Fibroblast of villous mesenchyme (primary cell): Measurements from ENCODE around the gene NPC1. TPM values are rescaled to one million over a fixed set of nuclear protein-coding genes. Genes with fewer than 3 reads are reported as not detected.
"Not testable (repeated sequence)": the region's sequence is repeated elsewhere in the genome, so short reads cannot be mapped to it uniquely, and the experiment has no call there.

Experiments
- DNase-seq: peaks from one replicate; pipeline ENCODE4 v3.0.0-alpha.2; 2010; ENCODE audit warnings: low read depth
- H3K4me3 ChIP-seq: 2 replicates; pipeline ENCODE4 v1.5.1; 2011; ENCODE audit warnings: low read depth, mild to moderate bottlenecking, low read length
- total RNA-seq: library from RNA; depleted of rRNA; stranded (reverse); fragments of >200 nt; gene quantifications from 2 replicates; pipeline ENCODE4 v1.2.3, GENCODE V29; 2012
- TF ChIP-seq, protein P1 (sequence below): IDR thresholded peaks from 2 replicates; pipeline ENCODE4 v1.5.1; 2012; ENCODE audit warnings: low read depth, mild to moderate bottlenecking, low read length; ENCODE audit not compliant: insufficient read depth

NPC1 gene
- total RNA-seq, 1 donor, result 38.4 TPM

DNA sequence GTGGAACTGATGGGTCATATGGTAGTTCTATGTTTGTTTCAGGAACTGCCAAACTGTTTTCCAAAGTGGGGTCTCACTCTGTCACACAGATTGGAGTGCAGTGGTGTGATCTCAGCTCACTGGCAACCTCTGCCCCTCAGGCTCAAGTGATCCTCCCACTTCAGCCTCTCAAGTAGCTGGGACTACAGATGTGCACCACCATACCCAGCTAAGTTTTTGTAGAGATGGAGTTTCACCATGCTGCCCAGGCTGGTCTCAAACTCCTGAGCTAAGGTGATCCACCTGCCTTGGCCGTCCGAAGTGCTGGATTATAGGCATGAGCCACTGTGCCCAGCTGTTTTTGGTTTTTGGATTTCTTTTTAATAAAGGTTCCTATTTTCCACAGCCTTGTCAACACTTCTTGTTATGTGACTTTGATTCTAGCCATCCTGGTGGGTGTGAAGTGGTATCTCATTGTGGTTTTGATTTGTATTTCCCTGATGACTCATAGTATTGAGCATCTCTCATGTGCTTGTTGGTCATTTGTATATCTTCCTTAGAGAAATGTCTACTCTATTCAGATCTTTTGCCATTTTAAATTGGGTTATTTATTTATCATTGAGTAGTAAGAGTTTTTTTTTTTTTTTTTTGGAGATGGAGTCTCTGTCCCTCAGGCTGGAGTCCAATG is 22.8 kb downstream of the NPC1 start:
- H3K4me3 ChIP-seq, result no peak overlapping the region
- peak; percentile 58 for DNase-seq
- TF ChIP-seq, protein P1, sequence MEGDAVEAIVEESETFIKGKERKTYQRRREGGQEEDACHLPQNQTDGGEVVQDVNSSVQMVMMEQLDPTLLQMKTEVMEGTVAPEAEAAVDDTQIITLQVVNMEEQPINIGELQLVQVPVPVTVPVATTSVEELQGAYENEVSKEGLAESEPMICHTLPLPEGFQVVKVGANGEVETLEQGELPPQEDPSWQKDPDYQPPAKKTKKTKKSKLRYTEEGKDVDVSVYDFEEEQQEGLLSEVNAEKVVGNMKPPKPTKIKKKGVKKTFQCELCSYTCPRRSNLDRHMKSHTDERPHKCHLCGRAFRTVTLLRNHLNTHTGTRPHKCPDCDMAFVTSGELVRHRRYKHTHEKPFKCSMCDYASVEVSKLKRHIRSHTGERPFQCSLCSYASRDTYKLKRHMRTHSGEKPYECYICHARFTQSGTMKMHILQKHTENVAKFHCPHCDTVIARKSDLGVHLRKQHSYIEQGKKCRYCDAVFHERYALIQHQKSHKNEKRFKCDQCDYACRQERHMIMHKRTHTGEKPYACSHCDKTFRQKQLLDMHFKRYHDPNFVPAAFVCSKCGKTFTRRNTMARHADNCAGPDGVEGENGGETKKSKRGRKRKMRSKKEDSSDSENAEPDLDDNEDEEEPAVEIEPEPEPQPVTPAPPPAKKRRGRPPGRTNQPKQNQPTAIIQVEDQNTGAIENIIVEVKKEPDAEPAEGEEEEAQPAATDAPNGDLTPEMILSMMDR, result no peak

DNA sequence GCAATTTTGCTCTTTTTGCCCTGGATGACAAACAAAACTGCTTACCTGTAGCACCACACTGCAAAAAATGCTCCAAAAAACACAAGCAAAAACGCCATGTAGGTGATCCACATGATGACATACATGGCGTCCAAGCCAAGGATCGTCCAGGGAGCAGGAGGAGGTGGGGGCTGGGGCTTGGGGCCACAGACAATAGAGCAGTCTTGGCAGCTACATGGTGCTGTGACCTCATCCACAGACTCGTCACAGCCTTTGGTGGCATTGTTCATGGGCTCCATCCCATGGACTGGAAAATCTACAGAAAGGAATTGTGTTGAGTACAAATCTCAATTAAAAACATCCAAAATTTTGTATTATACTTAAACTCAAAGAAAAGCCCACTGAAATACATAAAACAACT is 26.1 kb downstream of the NPC1 start:
- no peak overlapping the region for H3K4me3 ChIP-seq
- no peak for DNase-seq
- TF ChIP-seq, protein P1, result no peak

DNA sequence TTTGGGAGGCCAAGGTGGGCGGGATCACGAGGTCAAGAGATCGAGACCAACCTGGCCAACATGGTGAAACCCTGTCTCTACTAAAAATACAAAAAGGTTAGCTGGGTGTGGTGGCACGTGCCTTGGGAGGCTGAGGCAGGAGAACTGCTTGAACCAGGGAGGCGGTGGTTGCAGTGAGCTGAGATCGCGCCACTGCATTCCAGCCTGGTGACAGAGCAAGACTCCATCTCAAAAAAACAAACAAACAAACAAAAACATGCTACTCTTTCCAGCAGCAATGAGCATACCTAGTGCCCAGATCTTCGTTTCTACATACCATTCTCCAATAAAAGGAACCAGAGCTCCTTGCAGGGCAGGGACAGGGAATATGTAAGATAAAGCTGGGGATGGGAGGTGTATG is 28.8 kb downstream of the NPC1 start:
- DNase-seq, H3K4me3 ChIP-seq: not testable (repeated sequence)

DNA sequence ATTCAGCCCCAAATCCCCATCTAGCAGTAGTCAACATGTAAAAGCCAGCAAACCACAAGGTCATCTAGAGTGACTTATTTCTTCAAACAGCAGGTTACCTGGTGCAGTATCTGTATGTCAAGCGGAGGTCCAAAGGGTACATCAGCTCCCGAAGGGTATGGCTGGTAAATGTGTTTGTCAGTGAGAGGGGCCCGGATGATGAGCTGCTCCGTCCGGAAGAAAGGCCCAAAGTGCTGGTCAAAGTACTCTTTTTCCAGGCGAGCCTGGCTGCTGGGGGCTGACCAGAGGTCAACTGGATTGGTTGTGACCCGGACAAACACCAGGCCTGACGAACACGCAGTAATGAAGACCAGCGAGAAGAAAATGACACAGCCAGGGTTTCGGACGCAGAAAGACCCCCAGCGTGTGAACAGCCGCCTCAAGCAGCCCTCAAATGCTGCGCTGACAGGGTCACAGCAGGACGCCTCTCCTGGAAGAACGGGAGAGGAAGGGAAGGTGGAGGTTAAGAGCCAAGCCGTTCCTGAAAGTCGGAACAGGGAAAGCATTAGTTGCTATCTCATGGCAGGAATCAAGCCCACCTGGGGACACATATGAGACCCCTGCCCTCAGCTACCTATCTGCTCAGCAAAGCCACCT is 30.0 kb downstream of the NPC1 start:
- TF ChIP-seq, protein P1, result no peak
- H3K4me3 ChIP-seq, result no peak overlapping the region
- DNase-seq, result no peak

DNA sequence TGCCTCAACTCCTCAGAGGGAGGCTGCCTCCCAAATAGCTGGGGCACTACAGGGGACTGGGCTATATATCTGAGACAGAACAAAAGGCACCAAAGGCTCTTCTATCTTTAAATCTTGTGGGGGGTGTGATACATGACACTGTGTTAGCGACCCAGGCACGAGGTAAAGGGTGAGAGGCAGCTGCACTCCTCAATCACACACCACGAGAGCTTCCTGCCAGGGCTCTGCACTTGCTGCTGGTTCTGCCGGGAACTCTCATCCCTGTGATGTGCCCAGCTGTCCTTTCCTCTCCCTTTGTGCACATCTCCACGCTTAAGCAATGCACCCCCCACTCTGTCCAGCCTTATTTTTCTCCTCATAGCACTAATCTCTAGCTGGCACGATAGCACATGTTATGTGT is 32.4 kb downstream of the NPC1 start:
- TF ChIP-seq, protein P1, result no peak
- no peak for DNase-seq

DNA sequence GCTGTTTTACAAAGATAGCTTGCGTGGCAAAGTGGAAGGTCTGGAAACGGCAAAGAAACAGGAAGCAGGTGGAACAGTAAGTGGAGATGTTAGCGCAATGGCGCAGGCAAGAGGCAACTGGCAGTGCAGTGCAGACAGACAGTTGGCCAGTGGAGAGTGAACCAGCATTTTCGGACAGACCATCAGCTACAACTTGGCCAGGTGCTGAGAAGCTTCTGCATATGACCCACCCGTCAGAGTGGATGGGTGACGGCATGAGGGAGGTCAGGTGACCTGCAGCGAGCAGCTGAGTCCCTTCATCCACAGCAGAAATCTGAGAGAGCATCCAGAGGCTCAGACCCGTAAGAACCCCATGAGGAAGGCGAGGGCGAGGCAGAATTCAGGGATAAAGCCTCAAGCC is 33.8 kb downstream of the NPC1 start:
- no peak overlapping the region for H3K4me3 ChIP-seq
- DNase-seq, result no peak
- TF ChIP-seq, protein P1, result no peak

More for the DNA sequence above, 32.4 kb downstream of the NPC1 start:
- H3K4me3 ChIP-seq, result no peak overlapping the region

DNA sequence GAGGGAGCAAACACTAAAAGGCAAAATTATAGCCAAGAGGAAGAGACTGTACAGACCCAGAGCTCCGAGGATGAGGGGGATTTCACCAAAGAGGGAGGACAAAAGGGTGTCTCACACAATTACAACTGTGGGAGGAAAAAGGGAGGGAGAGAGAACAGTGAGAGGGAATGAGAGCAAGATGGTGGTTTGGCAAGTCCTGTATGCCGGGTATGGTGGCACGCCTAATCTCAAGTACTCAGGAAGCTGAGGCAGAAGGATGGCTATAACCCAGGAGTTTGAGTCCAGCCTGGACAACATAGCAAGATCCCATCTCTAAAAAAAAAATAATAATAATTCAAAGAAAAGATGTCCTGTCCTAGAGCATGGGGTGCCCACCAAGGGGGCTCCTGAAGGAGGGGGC is 34.3 kb downstream of the NPC1 start:
- TF ChIP-seq, protein P1, result no peak
- no peak for DNase-seq
- H3K4me3 ChIP-seq, result no peak overlapping the region
